HG03558 (cell line): Measurements from ENCODE around the gene WAPL.
"Not testable (repeated sequence)": the region's sequence is repeated elsewhere in the genome, so short reads cannot be mapped to it uniquely, and the experiment has no call there.

Experiments
- ATAC-seq: cut with Tn5 transposase; IDR thresholded peaks from one replicate; pipeline ENCODE4 v1.9.1; 2021; ENCODE audit warnings: moderate number of reproducible peaks; ENCODE audit not compliant: unreplicated experiment; ENCODE audit errors: extremely low read depth

WAPL gene

GRCh38 chr10:86521678-86522509 is at the start of gene WAPL:
Gene WAPL, minus strand, starts transcription at chr10:86521792. Its CDS starts 3,723 bp downstream, at chr10:86518069.
- peak; percentile 88 for ATAC-seq

GRCh38 chr10:86569335-86569734 is 47.7 kb upstream of the WAPL start:
- no peak for ATAC-seq

GRCh38 chr10:86566518-86566917 is 44.9 kb upstream of the WAPL start:
- ATAC-seq = not testable (repeated sequence)

GRCh38 chr10:86563338-86563737 is 41.7 kb upstream of the WAPL start:
- not testable (repeated sequence) for ATAC-seq

- ATAC-seq = not testable (repeated sequence)
Measured at GRCh38 chr10:86558695-86559094, 37.1 kb upstream of the WAPL start.

- no peak for ATAC-seq
Measured at GRCh38 chr10:86556933-86557649, 35.5 kb upstream of the WAPL start.

GRCh38 chr10:86556532-86556931 is 34.9 kb upstream of the WAPL start:
- ATAC-seq = no peak

GRCh38 chr10:86553639-86554038 is 32.0 kb upstream of the WAPL start:
- no peak for ATAC-seq

GRCh38 chr10:86553213-86553612 is 31.6 kb upstream of the WAPL start:
- ATAC-seq = no peak

GRCh38 chr10:86547296-86547695 is 25.7 kb upstream of the WAPL start:
- no peak for ATAC-seq

- no peak for ATAC-seq
Measured at GRCh38 chr10:86545101-86545500, 23.5 kb upstream of the WAPL start.

GRCh38 chr10:86540016-86540415 is 18.4 kb upstream of the WAPL start:
- no peak for ATAC-seq

GRCh38 chr10:86538547-86538946 is 17.0 kb upstream of the WAPL start:
- ATAC-seq = no peak

GRCh38 chr10:86538040-86538439 is 16.4 kb upstream of the WAPL start:
- not testable (repeated sequence) for ATAC-seq

- ATAC-seq = no peak
Measured at GRCh38 chr10:86536294-86536861, 14.8 kb upstream of the WAPL start.

GRCh38 chr10:86535132-86535882 is 13.7 kb upstream of the WAPL start:
- ATAC-seq = no peak

- ATAC-seq = no peak
Measured at GRCh38 chr10:86533328-86533727, 11.7 kb upstream of the WAPL start.

GRCh38 chr10:86528736-86529135 is 7.1 kb upstream of the WAPL start:
- not testable (repeated sequence) for ATAC-seq

- ATAC-seq = no peak
Measured at GRCh38 chr10:86526606-86527005, 5.0 kb upstream of the WAPL start.

GRCh38 chr10:86525713-86526112 is 4.1 kb upstream of the WAPL start:
- ATAC-seq = not testable (repeated sequence)
